HepG2 (cell line): Measurements from ENCODE around the gene CHST10. TPM values are rescaled to one million over a fixed set of nuclear protein-coding genes. Genes with fewer than 3 reads are reported as not detected.
A peak's percentile ranks its signal among the peaks of the same experiment; 100 is the strongest.

Source experiments
- EHMT2 ChIP-seq: fragments of 200-600 bp; sonication (generic); IDR thresholded peaks from 2 replicates; pipeline ENCODE4 v1.7.0; 2017; ENCODE audit warnings: antibody characterized with exemption, low read depth, low read length, borderline replicate concordance
- GMEB1 ChIP-seq: sonication (generic); formaldehyde crosslinking; IDR thresholded peaks from 2 replicates; pipeline ENCODE4 v1.5.1; 2020; ENCODE audit warnings: missing genetic modification reagents, mild to moderate bottlenecking, borderline replicate concordance
- HMGA1 ChIP-seq: sonication (generic); formaldehyde crosslinking; conservative IDR thresholded peaks from 2 replicates; pipeline ENCODE4 v1.4.0; 2020; ENCODE audit warnings: missing genetic modification reagents
- HNRNPH1 ChIP-seq: fragments of 200-400 bp; formaldehyde crosslinking; optimal IDR thresholded peaks from 2 replicates; pipeline ENCODE3; 2017; ENCODE audit warnings: mild to moderate bottlenecking, low read depth, low read length
- HNRNPUL1 ChIP-seq: fragments of 200-400 bp; formaldehyde crosslinking; IDR thresholded peaks from 2 replicates; pipeline ENCODE4 v1.6.1; 2017; ENCODE audit warnings: low read depth, mild to moderate bottlenecking, low read length, moderate library complexity
- HOXD1 ChIP-seq: sonication (generic); formaldehyde crosslinking; IDR thresholded peaks from 2 replicates; pipeline ENCODE4 v1.5.0; 2020; ENCODE audit warnings: missing genetic modification reagents
- KDM4B ChIP-seq: sonication (generic); formaldehyde crosslinking; IDR thresholded peaks from 2 replicates; pipeline ENCODE4 v1.4.0; 2020; ENCODE audit warnings: missing genetic modification reagents
- NBN ChIP-seq: fragments of 450-650 bp; conservative IDR thresholded peaks from 2 replicates; pipeline ENCODE4 v1.6.1; 2017
- NFE2 ChIP-seq: sonication (generic); formaldehyde crosslinking; IDR thresholded peaks from 2 replicates; pipeline ENCODE4 v1.4.0; 2020; ENCODE audit warnings: missing genetic modification reagents
- NFE2L2 ChIP-seq: fragments of 150-350 bp; IDR thresholded peaks from 2 replicates; pipeline ENCODE4 v1.6.1; 2014; ENCODE audit warnings: low read length
- SIX1 ChIP-seq: sonication (generic); formaldehyde crosslinking; IDR thresholded peaks from 2 replicates; pipeline ENCODE4 v1.4.0; 2020; ENCODE audit warnings: missing genetic modification reagents, borderline replicate concordance
- SMARCE1 ChIP-seq: fragments of 450-650 bp; IDR thresholded peaks from 2 replicates; pipeline ENCODE4 v1.6.1; 2017; ENCODE audit warnings: borderline replicate concordance
- SSRP1 ChIP-seq: IDR thresholded peaks from 2 replicates; pipeline ENCODE4 v1.6.1; 2016; ENCODE audit warnings: control low read depth
- ZBTB33 ChIP-seq: sonication (generic); formaldehyde crosslinking; IDR thresholded peaks from 2 replicates; pipeline ENCODE4 v1.4.0; 2020; ENCODE audit warnings: missing genetic modification reagents
- ZFY ChIP-seq: sonication (generic); formaldehyde crosslinking; IDR thresholded peaks from 2 replicates; pipeline ENCODE4 v1.4.0; 2020; ENCODE audit warnings: missing genetic modification reagents
- ZNF160 ChIP-seq: sonication (generic); formaldehyde crosslinking; IDR thresholded peaks from 2 replicates; pipeline ENCODE4 v1.8.0; 2022; ENCODE audit warnings: mild to moderate bottlenecking, inconsistent platforms, missing genetic modification reagents
- ZNF281 ChIP-seq: sonication (generic); formaldehyde crosslinking; IDR thresholded peaks from 2 replicates; pipeline ENCODE4 v1.4.0; 2020; ENCODE audit warnings: missing genetic modification reagents, borderline replicate concordance
- ZNF672 ChIP-seq: sonication (generic); formaldehyde crosslinking; IDR thresholded peaks from 2 replicates; pipeline ENCODE4 v1.8.1; 2022; ENCODE audit warnings: missing genetic modification reagents
- ZNF781 ChIP-seq: sonication (generic); formaldehyde crosslinking; IDR thresholded peaks from 2 replicates; pipeline ENCODE4 v1.5.1; 2020; ENCODE audit warnings: borderline replicate concordance, mild to moderate bottlenecking, missing genetic modification reagents; ENCODE audit errors: not compliant biosample characterization
- ZNF800 ChIP-seq: sonication (generic); formaldehyde crosslinking; IDR thresholded peaks from 2 replicates; pipeline ENCODE4 v1.4.0; 2020; ENCODE audit warnings: missing genetic modification reagents
- ZNF883 ChIP-seq: sonication (generic); formaldehyde crosslinking; IDR thresholded peaks from 2 replicates; pipeline ENCODE4 v1.5.1; 2020; ENCODE audit warnings: mild to moderate bottlenecking, missing genetic modification reagents; ENCODE audit errors: not compliant biosample characterization
- ZSCAN25 ChIP-seq: sonication (generic); formaldehyde crosslinking; IDR thresholded peaks from 2 replicates; pipeline ENCODE4 v1.8.0; 2022; ENCODE audit warnings: mild to moderate bottlenecking, missing genetic modification reagents
- ZSCAN31 ChIP-seq: sonication (generic); formaldehyde crosslinking; IDR thresholded peaks from 2 replicates; pipeline ENCODE4 v1.5.0; 2020; ENCODE audit warnings: low read depth, mild to moderate bottlenecking, missing genetic modification reagents
- polyA plus RNA-seq, 8 experiments: library from polyadenylated mRNA; depleted of rRNA in 3 of 8; stranded (reverse) in 7 of 8; unstranded in 1 of 8; fragments of >200 nt; fragmentation: Illumina TruSeq in 4 of 8; extraction: Trizol in 4 of 8; gene quantifications; 2 replicates each; pipeline versions ENCODE4 v1.2.1 to v1.2.3, GENCODE V29; 2011 to 2016; ENCODE audit warnings: low read depth in 4 of 8, missing spikeins in 1 of 8, mixed read lengths in 1 of 8; ENCODE audit not compliant: insufficient read depth in 1 of 8
- total RNA-seq, 5 experiments: library from RNA; depleted of rRNA; stranded (reverse); fragments of >200 nt; fragmentation: Illumina TruSeq; extraction: Trizol; gene quantifications; 2 replicates each; pipeline ENCODE4 v1.2.3, GENCODE V29; 2016; ENCODE audit warnings: low read depth in 1 of 5

The CHST10 gene
- total and polyA plus RNA-seq, 2 of the 13 experiments (the other 11 are each of a cell fraction or from before 2014, with no cell fraction given) = 10.5 to 14.2 TPM

GRCh38 chr2:100416935-100417710 is at the start of gene CHST10 (continued):
- TF ChIP-seq ZNF800 (CRISPR knock-in tag) (peak; percentile 87), NFE2 (no peak), NBN (no peak), KDM4B (CRISPR knock-in tag) (no peak), SSRP1 (CRISPR knock-in tag) (no peak), ZNF781 (peak; percentile 81), ZNF672 (CRISPR knock-in tag) (no peak), GMEB1 (CRISPR knock-in tag) (no peak), ZFY (peak; percentile 93), HNRNPUL1 (no peak), HOXD1 (no peak), ZBTB33 (CRISPR knock-in tag) (no peak), HNRNPH1 (no peak), SIX1 (CRISPR knock-in tag) (no peak), ZSCAN25 (CRISPR knock-in tag) (no peak; the same call in 1 of the 2 replicates), ZNF883 (CRISPR knock-in tag) (no peak), EHMT2 (no peak), HMGA1 (CRISPR knock-in tag) (no peak), NFE2L2 (no peak), SMARCE1 (no peak), ZNF281 (CRISPR knock-in tag) (no peak), ZNF160 (CRISPR knock-in tag) (peak; percentile 20; the same call in 1 of the 2 replicates), ZSCAN31 (CRISPR knock-in tag) (peak; percentile 88; the same call in 1 of the 2 replicates)
